ENCODE data around the gene SLIT2. TPM values are rescaled to one million over a fixed set of nuclear protein-coding genes. Genes with fewer than 3 reads are reported as not detected.

The SLIT2 gene
- total RNA-seq, 1 experiment from 2014 or later, result 3.8 TPM

DNA sequence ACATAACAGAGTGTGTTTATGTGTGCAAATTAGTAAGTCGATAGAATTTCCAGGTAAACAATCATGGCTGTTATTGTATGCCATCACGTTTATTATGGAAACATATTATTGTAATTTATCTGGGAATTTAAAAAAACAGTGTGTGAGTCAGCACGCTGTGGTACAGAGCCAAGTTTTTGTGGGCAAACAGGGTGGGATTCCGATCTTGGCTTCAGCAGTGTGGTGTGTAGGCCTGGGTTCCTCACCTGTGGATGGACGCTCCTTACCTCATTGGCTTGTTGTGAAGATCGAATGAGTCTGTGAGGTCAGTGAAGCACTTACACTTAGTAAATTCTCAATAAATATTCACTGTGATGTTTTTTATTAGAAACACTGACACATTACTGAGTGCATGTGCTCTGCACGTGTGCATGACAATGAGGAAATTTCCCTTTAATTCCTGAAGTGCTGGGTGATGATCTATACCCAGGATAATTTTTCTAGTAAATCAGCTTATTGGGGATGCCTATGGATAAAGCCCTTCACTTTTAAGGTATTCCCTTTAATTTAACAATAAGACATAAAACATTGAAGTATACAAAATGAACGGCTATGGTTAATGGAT, 36.4 kb downstream of the SLIT2 start (continued):
- TF ChIP-seq, protein P1, sequence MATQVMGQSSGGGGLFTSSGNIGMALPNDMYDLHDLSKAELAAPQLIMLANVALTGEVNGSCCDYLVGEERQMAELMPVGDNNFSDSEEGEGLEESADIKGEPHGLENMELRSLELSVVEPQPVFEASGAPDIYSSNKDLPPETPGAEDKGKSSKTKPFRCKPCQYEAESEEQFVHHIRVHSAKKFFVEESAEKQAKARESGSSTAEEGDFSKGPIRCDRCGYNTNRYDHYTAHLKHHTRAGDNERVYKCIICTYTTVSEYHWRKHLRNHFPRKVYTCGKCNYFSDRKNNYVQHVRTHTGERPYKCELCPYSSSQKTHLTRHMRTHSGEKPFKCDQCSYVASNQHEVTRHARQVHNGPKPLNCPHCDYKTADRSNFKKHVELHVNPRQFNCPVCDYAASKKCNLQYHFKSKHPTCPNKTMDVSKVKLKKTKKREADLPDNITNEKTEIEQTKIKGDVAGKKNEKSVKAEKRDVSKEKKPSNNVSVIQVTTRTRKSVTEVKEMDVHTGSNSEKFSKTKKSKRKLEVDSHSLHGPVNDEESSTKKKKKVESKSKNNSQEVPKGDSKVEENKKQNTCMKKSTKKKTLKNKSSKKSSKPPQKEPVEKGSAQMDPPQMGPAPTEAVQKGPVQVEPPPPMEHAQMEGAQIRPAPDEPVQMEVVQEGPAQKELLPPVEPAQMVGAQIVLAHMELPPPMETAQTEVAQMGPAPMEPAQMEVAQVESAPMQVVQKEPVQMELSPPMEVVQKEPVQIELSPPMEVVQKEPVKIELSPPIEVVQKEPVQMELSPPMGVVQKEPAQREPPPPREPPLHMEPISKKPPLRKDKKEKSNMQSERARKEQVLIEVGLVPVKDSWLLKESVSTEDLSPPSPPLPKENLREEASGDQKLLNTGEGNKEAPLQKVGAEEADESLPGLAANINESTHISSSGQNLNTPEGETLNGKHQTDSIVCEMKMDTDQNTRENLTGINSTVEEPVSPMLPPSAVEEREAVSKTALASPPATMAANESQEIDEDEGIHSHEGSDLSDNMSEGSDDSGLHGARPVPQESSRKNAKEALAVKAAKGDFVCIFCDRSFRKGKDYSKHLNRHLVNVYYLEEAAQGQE (IDR thresholded peaks at IDR 0.05; ENCODE audit: low read depth), result no peak
- TF ChIP-seq ZFX (IDR thresholded peaks at IDR 0.05) (no peak), JUND (IDR thresholded peaks at IDR 0.05) (no peak), YY1 (IDR thresholded peaks at IDR 0.05; ENCODE audit: extremely low read depth, insufficient replicate concordance, low read depth, low read length) (no peak), POLR2A (IDR thresholded peaks at IDR 0.05; ENCODE audit: borderline replicate concordance, extremely low read depth, insufficient read depth, insufficient read length) (no peak), RAD21 (IDR thresholded peaks at IDR 0.05; ENCODE audit: low read depth) (no peak), EGR1 (IDR thresholded peaks at IDR 0.05; ENCODE audit: low read depth) (no peak), EZH2phosphoT487 (IDR thresholded peaks at IDR 0.05; ENCODE audit: borderline replicate concordance) (no peak), POLR2AphosphoS5 (IDR thresholded peaks at IDR 0.05; ENCODE audit: low read depth, low read length) (no peak)
- TF ChIP-seq, protein P2, sequence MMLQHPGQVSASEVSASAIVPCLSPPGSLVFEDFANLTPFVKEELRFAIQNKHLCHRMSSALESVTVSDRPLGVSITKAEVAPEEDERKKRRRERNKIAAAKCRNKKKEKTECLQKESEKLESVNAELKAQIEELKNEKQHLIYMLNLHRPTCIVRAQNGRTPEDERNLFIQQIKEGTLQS (IDR thresholded peaks at IDR 0.05), result no peak

DNA sequence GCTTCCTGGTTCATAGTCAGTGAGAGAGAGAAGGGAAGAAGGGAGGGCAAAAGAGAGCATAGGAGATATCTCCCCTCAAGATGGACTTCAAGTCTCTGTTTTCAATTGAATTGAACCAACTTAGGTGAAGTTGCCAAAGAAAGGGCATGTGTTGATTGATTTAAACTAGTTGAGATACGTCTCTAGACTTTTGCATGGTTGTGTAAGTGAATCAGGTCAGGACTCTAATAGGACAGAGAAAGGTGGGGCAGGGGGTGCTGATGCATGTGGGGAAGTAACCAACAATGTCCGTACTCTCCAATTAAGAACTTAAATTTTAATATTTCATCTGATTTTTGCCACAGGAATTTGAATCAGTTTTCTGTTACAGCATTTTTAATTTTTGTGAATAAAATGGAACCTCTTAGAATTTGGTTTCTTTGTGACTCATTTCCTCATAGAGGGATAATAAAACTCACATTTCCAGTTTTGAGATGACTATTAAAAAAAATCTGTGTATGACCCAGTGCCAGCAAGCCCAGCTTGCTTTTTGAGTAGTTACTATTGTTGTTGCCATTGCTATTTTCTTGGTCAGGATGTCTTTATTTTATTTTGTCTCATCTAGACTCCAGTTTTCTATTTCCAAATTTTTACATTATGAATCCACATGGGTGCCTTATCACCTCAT, 37.3 kb downstream of the SLIT2 start:
- ChIA-PET POLR2A (no interaction called here), CTCF (no interaction called here), RAD21 (ENCODE audit: low non-redundant PET in 1 of 2, low total read pairs in 2 of 2, uncharacterized antibody in 2 of 2, unreplicated experiment in 2 of 2) (no interaction called here)
- DNase-seq (ENCODE audit: low read depth, low spot score), result no peak
- Histone ChIP-seq H3K9me3 (ENCODE audit: control insufficient read depth in 1 of 2, insufficient read depth in 1 of 2, low read depth in 1 of 2, low read length in 2 of 2) (no peaks in the 10 kb centered on the region), H4K20me1 (ENCODE audit: insufficient read depth) (no peaks in the 10 kb centered on the region), H3K9me2 (ENCODE audit: insufficient read depth) (no peaks in the 10 kb centered on the region), H2AFZ (ENCODE audit: low read depth, low read length, poor library complexity, severe bottlenecking) (no peak overlapping the region), H3K4me3 (replicated peaks in 1 of 2; ENCODE audit: low read depth in 1 of 2, low read length in 2 of 2) (no peak overlapping the region), H3K9ac (ENCODE audit: low read length) (no peak overlapping the region), H3K27me3 (ENCODE audit: insufficient read depth, low read length) (no peaks in the 10 kb centered on the region), H3K4me1 (ENCODE audit: control insufficient read depth in 1 of 2, insufficient read depth in 2 of 2, low read length in 2 of 2) (peaks cover 0 to 5% of the 10 kb centered on the region in 2 experiments; a peak in 1 of 4 replicates), H3K36me3 (ENCODE audit: control insufficient read depth in 1 of 2, insufficient read depth in 2 of 2, low read length in 2 of 2) (no peaks in the 10 kb centered on the region), H3K79me2 (ENCODE audit: insufficient read depth, low read length) (no peaks in the 10 kb centered on the region), H3K4me2 (ENCODE audit: low read length) (peak overlapping the region; percentile 24; the same call in 1 of the 2 replicates), H3K27ac (ENCODE audit: low read depth, low read length) (no peak overlapping the region)
- no TSS peak for BruUV-seq (replicated peaks)
- intact Hi-C loops (cut with micrococcal nuclease), result no loop called here
- ATAC-seq, result no peak
- TF ChIP-seq SRF (IDR thresholded peaks at IDR 0.05; ENCODE audit: low read depth) (no peak), FOSL1 (IDR thresholded peaks at IDR 0.05; ENCODE audit: low read depth) (no peak), EGR1 (IDR thresholded peaks at IDR 0.05; ENCODE audit: low read depth) (no peak), ZFX (IDR thresholded peaks at IDR 0.05) (no peak), JUND (IDR thresholded peaks at IDR 0.05) (no peak), TCF7L2 (IDR thresholded peaks at IDR 0.05; ENCODE audit: borderline replicate concordance, extremely low read depth, insufficient read depth, insufficient read length) (no peak), EZH2phosphoT487 (IDR thresholded peaks at IDR 0.05; ENCODE audit: borderline replicate concordance) (no peak), SIN3A (IDR thresholded peaks at IDR 0.05; ENCODE audit: low read depth) (no peak), POLR2AphosphoS5 (IDR thresholded peaks at IDR 0.05; ENCODE audit: low read depth, low read length) (no peak), ELF1 (IDR thresholded peaks at IDR 0.05; ENCODE audit: borderline replicate concordance, low read depth) (no peak), CEBPB (IDR thresholded peaks at IDR 0.05; ENCODE audit: low read depth) (no peak)
- TF ChIP-seq, protein P1 (IDR thresholded peaks at IDR 0.05; ENCODE audit: low read depth), result no peak
- TF ChIP-seq, protein P2 (IDR thresholded peaks at IDR 0.05), result no peak

All from HCT116 (cell line).